IgD-negative memory B cell (primary cell): Measurements from ENCODE around the gene PRRX1. TPM values are rescaled to one million over a fixed set of nuclear protein-coding genes. Genes with fewer than 3 reads are reported as not detected.
A peak's percentile ranks its signal among the peaks of the same experiment; 100 is the strongest.

ENCODE experiments used
- H3K27ac Mint-ChIP-seq, 3 donors: one replicate each; pipeline ENCODE4 v1.8.0; 2020 to 2022; ENCODE audit warnings: mild to moderate bottlenecking in 3 of 3, mixed read lengths in 3 of 3, moderate library complexity in 1 of 3
- H3K27me3 Mint-ChIP-seq: one replicate; pipeline ENCODE4 v1.8.0; 2021; ENCODE audit warnings: mixed read lengths
- H3K36me3 Mint-ChIP-seq: one replicate; pipeline ENCODE4 v1.8.0; 2020; ENCODE audit warnings: mild to moderate bottlenecking, mixed read lengths
- H3K4me1 Mint-ChIP-seq, 3 donors: one replicate each; pipeline ENCODE4 v1.8.0; 2020 to 2022; ENCODE audit warnings: mixed read lengths in 3 of 3, mild to moderate bottlenecking in 1 of 3
- H3K4me3 Mint-ChIP-seq, 4 donors: one replicate each; pipeline ENCODE4 v1.8.0; 2020 to 2022; ENCODE audit warnings: mild to moderate bottlenecking in 4 of 4, mixed read lengths in 4 of 4, moderate library complexity in 3 of 4
- H3K9me3 Mint-ChIP-seq, 3 donors: one replicate each; pipeline ENCODE4 v1.8.0; 2020 to 2021; ENCODE audit warnings: mixed read lengths in 3 of 3, mild to moderate bottlenecking in 1 of 3
- polyA plus RNA-seq: library from polyadenylated mRNA; unstranded; fragments of 300-500 nt; fragmentation: Illumina TruSeq; gene quantifications from one replicate; pipeline ENCODE4 v1.2.3, GENCODE V29; 2021

PRRX1 gene
- polyA plus RNA-seq, 1 donor from 2014 or later = not detected

GRCh38 chr1:170660871-170661645, 2.9 kb upstream of the PRRX1 start:
- Mint-ChIP-seq H3K36me3 (no peaks in the 10 kb centered on the region), H3K9me3 (peaks cover 0 to 2% (median 0%) of the 10 kb centered on the region in 3 donors), H3K4me3 (peak overlapping the region in 1 of 4 donors; percentile 88), H3K27me3 (peaks cover 62% of the 10 kb centered on the region), H3K4me1 (peaks cover 2 to 14% (median 4%) of the 10 kb centered on the region in 3 donors), H3K27ac (peak overlapping the region; percentile 18 to 81 (median 23))

DNA sequence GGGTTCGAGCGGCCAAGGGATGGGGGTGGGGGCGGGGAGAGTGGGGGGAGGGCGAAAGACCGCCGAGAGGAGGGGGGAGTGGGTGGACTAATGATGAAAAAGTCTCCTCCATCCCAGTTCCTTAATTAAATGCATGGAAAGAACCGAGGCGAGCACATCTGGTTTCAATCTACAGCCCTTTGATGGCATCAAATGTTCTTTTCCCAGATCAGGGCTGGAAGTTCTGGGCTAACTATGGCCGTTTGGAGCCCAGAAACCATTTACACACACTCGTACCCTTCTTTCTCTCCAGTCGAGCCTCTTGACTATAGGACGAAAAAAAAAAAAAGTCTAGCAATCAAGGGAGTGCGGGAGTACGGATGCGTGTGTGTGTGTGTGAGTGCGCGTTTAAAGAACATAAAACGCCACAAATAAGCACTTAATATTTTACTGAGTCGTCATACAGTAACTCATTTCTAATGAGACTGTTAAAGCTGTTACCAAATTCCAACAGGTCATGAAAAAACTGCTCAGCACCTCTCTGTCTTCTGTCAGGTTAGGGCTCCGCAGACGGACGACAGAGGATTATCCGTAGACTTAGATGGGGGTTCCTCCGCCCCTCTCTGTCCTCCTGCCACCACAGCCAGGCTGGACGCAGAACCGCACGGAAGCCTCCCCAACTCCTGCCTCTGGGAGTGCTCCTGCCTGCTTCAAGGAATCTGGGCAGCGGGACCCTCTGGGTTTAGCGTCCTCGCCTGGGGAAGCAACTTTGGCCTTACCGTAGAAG, 2.1 kb upstream of the PRRX1 start:
- Mint-ChIP-seq H3K4me3 (no peak overlapping the region), H3K27ac (no peak overlapping the region), H3K27me3 (peaks cover 68% of the 10 kb centered on the region), H3K4me1 (peaks cover 2 to 14% (median 4%) of the 10 kb centered on the region in 3 donors), H3K36me3 (no peaks in the 10 kb centered on the region), H3K9me3 (peaks cover 0 to 2% (median 0%) of the 10 kb centered on the region in 3 donors)

DNA sequence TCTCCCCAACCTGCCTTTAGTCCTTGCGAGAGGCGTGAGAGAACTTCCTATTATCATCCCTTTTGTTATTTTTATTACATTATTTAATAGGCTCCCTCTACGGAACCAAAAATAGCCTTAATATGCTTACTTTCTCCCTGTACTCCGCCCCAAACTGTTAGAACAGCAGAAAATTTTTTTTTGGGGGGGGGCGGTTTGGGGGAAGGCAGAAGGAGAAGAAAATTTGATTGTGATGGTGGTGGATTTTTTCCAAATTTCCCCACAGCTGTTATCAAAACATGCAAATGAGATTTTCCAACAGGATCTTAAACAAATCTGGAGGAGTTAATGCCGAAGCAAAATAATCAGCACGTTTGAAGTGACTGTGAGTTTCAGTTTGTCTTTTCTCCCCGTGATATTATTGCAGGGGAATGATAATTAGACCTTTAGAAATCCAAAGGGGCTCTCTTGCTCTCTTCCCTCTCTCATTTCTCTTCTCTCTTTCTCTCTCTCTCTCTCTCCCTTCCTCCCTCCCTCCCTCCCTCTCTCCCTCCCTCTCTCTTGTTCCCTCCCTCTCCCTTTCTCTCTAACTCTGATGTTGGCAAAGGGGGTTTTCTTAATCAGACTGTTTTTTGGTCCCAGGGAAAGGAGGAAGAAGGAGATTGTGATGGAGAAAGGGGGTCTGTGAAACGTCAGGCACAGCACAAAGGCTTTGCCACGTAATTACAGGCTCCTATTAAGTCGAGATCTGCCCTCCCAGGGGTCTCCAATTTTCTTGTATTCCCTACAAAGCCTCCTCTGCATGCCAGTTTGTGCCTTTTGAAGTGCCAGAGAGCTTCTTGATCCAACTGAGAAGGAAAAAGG, 1.1 kb upstream of the PRRX1 start:
- Mint-ChIP-seq H3K27me3 (peaks cover 76% of the 10 kb centered on the region), H3K27ac (no peak overlapping the region), H3K4me3 (peak overlapping the region in 1 of 4 donors; percentile 45), H3K4me1 (peaks cover 2 to 16% (median 4%) of the 10 kb centered on the region in 3 donors), H3K9me3 (peaks cover 0 to 2% (median 0%) of the 10 kb centered on the region in 3 donors), H3K36me3 (no peaks in the 10 kb centered on the region)

DNA sequence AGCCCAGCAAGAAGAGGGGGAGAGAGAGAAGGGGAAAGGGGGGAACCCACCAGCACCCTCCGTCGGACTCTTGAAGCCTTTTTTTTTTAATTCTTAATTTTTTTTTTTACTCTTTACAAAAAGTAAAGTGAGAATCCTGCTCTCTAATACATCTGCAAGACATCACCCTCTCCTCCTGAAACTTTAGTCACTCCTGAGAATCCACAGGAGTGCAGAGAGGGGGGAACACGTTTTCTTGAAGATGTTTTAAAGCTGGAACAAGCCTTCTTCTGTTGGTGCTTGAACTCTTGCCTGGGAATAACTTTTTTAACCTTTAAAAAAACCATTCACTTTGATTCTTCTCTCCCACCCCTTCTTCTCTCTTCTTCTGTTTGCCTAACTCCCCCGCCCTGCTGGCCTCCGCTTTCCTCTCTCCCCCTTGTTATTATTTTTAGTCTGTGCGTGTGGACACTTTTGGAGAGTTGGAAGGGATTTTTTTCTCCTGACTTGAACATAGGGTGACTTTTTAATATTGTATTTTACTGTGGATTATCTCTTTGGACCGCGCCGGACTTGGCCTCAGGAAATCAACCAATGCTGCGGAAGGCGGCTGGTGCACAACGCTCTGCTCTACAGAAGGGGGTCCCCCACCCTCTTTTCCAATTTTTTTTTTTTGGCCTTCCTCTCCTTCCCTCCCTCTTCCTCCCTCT, 383 bp upstream of the PRRX1 start:
- Mint-ChIP-seq H3K27ac (no peak overlapping the region), H3K9me3 (peaks cover 0 to 2% (median 0%) of the 10 kb centered on the region in 3 donors), H3K27me3 (peaks cover 81% of the 10 kb centered on the region), H3K36me3 (no peaks in the 10 kb centered on the region), H3K4me1 (peaks cover 4 to 23% (median 8%) of the 10 kb centered on the region in 3 donors), H3K4me3 (no peak overlapping the region)

GRCh38 chr1:170664828-170665612, 1.1 kb downstream of the PRRX1 start:
- Mint-ChIP-seq H3K9me3 (peaks cover 0 to 6% (median 0%) of the 10 kb centered on the region in 3 donors), H3K27me3 (peaks cover 81% of the 10 kb centered on the region), H3K36me3 (no peaks in the 10 kb centered on the region), H3K4me3 (no peak overlapping the region), H3K4me1 (peaks cover 4 to 23% (median 10%) of the 10 kb centered on the region in 3 donors), H3K27ac (peak overlapping the region in 1 of 3 donors; percentile 67)

GRCh38 chr1:170665629-170666028, 1.7 kb downstream of the PRRX1 start:
- Mint-ChIP-seq H3K9me3 (peaks cover 0 to 6% (median 0%) of the 10 kb centered on the region in 3 donors), H3K36me3 (no peaks in the 10 kb centered on the region), H3K4me3 (no peak overlapping the region), H3K27me3 (peaks cover 81% of the 10 kb centered on the region), H3K27ac (no peak overlapping the region), H3K4me1 (peaks cover 4 to 22% (median 10%) of the 10 kb centered on the region in 3 donors)

- peaks cover 84% of the 10 kb centered on the region for H3K27me3 Mint-ChIP-seq
- H3K27ac Mint-ChIP-seq = peak overlapping the region in 2 of 3 donors; percentile 39 to 63
- H3K4me1 Mint-ChIP-seq = peaks cover 4 to 18% (median 10%) of the 10 kb centered on the region in 3 donors
- H3K4me3 Mint-ChIP-seq = peak overlapping the region in 2 of 4 donors; percentile 27 to 53
- peaks cover 0 to 6% (median 0%) of the 10 kb centered on the region in 3 donors for H3K9me3 Mint-ChIP-seq
- no peaks in the 10 kb centered on the region for H3K36me3 Mint-ChIP-seq
Observed at GRCh38 chr1:170666541-170667254, 2.8 kb downstream of the PRRX1 start.

DNA sequence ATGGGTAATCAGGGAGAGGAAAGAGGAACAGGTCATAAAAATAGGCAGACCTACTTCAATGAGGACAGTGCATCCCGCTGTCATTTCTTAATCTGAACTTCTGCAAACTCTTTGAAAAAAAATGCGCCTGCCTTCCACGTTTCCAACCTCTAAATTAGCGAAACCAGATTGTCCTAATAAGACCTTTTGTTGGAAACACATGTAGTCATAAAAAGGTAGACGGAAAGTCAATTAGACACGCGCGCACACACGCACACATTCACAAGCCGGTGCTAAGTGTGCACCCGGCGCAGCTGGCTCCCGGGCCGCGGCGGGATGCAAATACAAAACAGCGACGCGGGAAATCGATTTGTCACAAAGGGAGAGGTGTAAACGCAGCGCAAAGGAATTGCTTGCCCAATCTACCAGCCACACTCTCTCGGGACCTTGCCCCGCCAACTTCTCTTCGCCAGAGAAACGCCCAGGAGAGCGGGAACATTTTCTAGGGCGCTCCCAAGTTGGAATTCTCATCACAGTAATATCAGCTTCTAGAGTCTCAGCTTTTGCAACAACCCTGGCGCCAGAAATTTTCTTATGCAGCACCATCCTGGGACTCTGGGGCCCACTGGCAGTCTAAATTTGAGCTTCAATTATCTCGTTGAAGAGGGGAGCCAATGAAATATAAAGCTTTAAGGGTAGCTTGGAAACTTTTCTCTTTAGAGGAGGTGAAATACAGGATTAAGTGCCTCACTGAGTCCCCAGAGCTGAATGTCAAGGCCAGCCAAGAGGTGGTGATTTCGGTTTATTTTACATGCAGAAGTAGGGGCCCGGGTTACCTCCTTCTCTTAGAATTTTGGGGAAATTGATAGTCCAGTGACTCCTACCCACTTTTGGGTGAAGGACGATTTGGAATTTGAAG, 4.5 kb downstream of the PRRX1 start:
- H3K4me1 Mint-ChIP-seq = peaks cover 4 to 18% (median 10%) of the 10 kb centered on the region in 3 donors

DNA sequence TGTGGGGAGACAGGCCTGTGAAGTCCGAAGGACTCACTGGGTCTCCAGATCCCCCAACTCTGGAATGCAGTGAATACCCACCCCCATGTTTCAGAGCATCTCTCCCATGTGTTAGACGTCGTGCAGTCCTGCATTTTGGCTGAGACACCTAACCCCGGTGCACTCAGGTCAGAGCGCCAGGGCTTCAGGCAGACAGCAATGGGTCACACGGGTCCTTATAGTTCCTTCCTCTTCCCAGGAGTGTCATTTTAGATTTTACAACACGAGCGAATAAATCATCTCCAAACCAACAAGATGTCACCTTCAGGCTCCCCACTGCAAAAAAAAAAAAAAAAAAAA, 5.1 kb downstream of the PRRX1 start:
- H3K27ac Mint-ChIP-seq = no peak overlapping the region
- H3K4me1 Mint-ChIP-seq = peaks cover 4 to 15% (median 10%) of the 10 kb centered on the region in 3 donors
- peaks cover 72% of the 10 kb centered on the region for H3K27me3 Mint-ChIP-seq
- no peak overlapping the region for H3K4me3 Mint-ChIP-seq
- H3K36me3 Mint-ChIP-seq = no peaks in the 10 kb centered on the region
- H3K9me3 Mint-ChIP-seq = peaks cover 0 to 6% (median 0%) of the 10 kb centered on the region in 3 donors

More for the DNA sequence above, 4.5 kb downstream of the PRRX1 start:
- no peak overlapping the region for H3K27ac Mint-ChIP-seq
- H3K9me3 Mint-ChIP-seq = peaks cover 0 to 6% (median 0%) of the 10 kb centered on the region in 3 donors
- H3K27me3 Mint-ChIP-seq = peaks cover 77% of the 10 kb centered on the region
- H3K36me3 Mint-ChIP-seq = no peaks in the 10 kb centered on the region
- peak overlapping the region in 2 of 4 donors; percentile 12 to 59 for H3K4me3 Mint-ChIP-seq

- Mint-ChIP-seq H3K4me3 (peak overlapping the region in 1 of 4 donors; percentile 6), H3K4me1 (peaks cover 4 to 13% (median 9%) of the 10 kb centered on the region in 3 donors), H3K27ac (no peak overlapping the region), H3K27me3 (peaks cover 65% of the 10 kb centered on the region), H3K36me3 (no peaks in the 10 kb centered on the region), H3K9me3 (peaks cover 0 to 6% (median 0%) of the 10 kb centered on the region in 3 donors)
Observed at GRCh38 chr1:170669586-170670530, 5.9 kb downstream of the PRRX1 start.

DNA sequence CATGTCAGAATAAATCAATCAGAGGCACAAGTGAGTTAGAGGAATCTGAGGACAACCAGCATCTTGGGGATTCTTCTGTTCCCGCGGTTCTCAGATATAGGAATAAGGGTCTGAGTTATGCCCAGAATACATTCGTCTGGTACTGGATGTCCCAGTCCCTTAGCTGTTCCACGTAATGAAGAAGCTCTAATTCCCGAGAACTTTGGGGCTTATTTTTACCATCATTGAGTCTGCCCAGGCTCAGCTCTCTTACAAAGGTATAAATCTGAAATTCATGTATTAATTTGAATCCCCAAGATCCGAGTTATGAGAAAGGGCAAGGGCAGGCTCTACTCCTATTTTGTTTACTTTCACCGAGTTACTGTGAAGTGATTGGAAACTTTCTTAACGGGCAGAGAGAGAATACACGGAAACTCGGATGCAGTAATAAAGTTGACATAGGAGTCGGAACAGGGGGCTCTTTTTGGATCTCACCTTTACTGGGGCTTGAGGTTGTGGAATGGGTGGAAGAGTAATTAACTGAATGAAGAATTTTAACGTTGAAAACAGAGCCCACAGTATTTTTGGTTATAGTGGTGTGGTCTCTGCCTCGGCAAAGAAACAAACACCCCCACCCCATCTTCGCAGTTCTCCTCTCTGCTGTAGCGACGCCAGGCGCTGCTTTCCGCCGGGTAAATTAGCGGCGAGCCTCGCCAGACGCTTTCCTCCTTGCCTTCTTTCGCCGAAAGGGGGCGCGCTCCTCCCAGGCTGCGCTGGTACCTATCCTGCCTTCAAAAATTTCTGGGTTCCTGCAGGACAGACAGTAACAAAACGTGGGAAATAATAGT, 7.1 kb downstream of the PRRX1 start:
- Mint-ChIP-seq H3K4me3 (no peak overlapping the region), H3K9me3 (peaks cover 0 to 6% (median 0%) of the 10 kb centered on the region in 3 donors), H3K27ac (no peak overlapping the region), H3K36me3 (no peaks in the 10 kb centered on the region), H3K4me1 (peaks cover 0 to 10% (median 9%) of the 10 kb centered on the region in 3 donors), H3K27me3 (peaks cover 54% of the 10 kb centered on the region)
